GM12872 (cell line): ENCODE data around the gene HNRNPA1.

Experiments
- TF ChIP-seq, protein P1 (sequence below): IDR thresholded peaks from 3 replicates; pipeline ENCODE4 v1.5.1; 2011; ENCODE audit warnings: low read depth, mild to moderate bottlenecking, low read length, moderate library complexity; ENCODE audit not compliant: insufficient read depth

Gene HNRNPA1

DNA sequence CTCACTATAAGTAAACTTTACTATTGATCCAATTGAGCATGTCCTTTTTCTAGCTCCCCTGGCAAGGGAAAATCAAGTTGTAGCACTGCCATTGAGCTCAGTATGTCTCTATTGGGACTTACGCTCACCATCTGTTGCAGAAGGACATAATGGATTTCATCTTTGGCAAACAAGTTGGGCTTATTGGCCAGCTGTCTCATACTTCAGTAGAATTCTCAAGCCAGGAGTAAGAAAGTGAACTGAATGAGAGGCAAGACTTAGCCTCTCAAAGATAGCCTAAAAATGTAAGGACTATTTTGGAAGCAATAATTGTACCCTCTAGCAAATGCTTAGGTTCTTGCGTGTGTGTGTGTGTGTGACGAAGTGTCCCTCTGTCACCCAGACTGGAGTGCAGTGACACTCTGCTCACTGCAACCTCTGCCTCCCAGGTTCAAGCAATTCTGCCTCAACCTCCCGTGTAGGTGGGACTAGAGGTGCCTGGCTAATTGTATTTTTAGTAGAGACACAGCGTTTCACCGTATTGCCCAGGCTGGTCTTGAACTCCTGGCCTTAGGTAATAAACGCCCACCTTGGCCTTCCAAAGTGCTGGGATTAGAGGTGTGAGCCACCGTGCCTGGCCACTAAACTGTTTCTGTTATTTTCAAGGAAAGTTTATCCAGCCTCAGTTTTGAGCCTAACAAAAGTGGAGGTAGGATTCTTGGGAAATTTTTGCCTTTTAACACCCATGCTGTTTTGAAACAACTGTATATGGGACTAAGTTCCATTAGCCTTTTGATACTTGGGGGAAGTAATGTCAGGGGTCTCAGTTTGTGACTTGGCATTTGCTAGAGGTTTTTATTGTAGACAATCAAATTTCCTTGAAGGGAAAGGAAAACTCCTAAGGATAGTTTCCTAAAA, 7.0 kb downstream of the HNRNPA1 start:
- TF ChIP-seq, protein P1, sequence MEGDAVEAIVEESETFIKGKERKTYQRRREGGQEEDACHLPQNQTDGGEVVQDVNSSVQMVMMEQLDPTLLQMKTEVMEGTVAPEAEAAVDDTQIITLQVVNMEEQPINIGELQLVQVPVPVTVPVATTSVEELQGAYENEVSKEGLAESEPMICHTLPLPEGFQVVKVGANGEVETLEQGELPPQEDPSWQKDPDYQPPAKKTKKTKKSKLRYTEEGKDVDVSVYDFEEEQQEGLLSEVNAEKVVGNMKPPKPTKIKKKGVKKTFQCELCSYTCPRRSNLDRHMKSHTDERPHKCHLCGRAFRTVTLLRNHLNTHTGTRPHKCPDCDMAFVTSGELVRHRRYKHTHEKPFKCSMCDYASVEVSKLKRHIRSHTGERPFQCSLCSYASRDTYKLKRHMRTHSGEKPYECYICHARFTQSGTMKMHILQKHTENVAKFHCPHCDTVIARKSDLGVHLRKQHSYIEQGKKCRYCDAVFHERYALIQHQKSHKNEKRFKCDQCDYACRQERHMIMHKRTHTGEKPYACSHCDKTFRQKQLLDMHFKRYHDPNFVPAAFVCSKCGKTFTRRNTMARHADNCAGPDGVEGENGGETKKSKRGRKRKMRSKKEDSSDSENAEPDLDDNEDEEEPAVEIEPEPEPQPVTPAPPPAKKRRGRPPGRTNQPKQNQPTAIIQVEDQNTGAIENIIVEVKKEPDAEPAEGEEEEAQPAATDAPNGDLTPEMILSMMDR, result no peak

DNA sequence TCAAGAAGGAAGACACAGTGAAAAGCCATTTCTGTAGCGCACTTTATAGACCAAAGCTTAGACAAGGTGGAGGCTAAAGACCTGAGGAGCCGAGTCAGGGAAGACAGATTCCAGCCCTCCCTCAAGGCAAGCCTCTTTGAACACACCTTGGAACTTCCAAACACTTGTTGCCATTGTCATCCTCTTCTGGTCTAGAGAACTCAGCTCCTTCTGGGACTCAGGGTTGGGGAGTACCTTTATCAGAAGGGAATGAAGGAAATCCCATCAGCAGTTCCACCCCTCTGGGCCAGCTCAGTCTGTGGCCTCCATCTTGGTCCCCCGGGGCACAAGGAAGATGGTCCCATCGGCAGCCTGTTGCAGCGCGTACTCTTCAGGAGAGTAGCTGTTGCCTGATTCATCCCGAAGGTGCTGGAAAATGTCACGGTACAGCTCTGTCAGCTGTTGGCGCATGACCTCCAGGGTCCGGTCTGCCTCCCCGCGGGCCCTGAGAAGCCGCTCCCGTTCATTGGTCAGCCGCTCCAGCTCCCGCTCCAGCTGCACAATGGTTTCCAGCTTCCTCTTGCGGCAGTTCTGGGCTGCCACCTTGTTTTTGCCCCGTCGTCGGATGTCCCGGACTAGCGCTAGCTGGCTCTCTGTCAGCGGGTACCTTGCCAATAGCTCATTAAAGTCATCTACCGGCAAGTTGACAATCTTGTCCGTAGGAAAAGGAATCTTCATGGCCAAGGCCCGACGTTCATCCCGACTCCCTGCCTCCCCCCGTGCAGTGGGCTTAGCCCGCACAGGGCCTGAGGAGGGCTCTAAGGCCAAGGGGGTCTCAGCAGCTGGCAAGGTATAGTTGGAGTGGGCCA, 11.8 kb downstream of the HNRNPA1 start:
- TF ChIP-seq, protein P1, result no peak

DNA sequence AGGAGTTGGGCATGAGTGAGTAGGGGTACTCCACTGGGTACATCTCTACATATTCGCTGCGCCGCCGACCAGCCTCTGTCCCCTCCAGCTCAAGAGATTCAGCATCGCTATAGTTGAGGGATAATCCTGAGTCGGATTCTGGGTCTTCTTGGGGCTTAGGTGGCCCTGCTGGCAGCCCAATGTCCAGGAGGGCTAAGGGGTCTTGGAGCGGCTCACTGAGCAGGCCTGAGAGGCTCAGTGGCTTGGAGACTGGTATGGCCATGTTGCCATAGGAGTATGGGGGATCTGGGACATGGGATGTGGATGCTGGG, 12.4 kb downstream of the HNRNPA1 start:
- TF ChIP-seq, protein P1, result no peak

DNA sequence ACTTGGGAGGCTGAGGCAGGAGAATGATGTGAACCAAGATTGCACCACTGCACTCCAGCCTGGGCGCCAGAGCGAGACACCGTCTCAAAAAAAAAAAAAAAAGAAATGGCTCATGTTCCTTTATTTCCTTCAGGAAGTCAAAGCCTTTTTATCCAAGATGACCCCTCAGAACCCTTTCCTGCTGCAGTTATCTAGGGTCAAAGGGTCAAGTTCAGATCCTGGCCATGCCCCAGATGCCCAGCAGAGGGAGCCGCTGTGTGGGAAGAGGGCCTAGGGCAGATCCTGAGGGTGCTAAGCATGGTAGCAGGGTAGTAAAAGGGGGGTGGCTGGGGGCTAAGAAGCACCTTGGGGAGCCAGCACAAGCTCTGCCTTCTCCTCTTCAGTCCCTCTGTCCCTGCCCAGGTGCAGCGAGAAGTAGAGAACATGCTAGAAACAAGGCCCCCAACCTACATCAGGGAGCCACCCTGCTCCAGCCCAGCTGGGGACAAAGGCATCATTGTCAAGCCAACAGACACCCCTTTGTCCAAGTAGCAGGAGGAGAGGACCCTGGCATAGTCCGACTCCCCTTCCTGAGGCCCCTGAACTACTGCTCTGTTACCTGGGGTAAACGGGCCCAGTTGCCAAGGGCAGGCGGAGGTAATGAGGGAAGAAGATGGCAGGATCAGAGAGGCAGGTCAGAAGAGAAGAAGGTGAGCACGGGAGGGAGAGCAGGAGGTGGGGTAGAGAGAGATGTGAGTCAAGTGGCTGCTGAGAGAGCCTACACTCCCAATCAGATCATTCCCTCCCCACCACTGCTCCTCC, 13.8 kb downstream of the HNRNPA1 start:
- TF ChIP-seq, protein P1, result peak; percentile 88

DNA sequence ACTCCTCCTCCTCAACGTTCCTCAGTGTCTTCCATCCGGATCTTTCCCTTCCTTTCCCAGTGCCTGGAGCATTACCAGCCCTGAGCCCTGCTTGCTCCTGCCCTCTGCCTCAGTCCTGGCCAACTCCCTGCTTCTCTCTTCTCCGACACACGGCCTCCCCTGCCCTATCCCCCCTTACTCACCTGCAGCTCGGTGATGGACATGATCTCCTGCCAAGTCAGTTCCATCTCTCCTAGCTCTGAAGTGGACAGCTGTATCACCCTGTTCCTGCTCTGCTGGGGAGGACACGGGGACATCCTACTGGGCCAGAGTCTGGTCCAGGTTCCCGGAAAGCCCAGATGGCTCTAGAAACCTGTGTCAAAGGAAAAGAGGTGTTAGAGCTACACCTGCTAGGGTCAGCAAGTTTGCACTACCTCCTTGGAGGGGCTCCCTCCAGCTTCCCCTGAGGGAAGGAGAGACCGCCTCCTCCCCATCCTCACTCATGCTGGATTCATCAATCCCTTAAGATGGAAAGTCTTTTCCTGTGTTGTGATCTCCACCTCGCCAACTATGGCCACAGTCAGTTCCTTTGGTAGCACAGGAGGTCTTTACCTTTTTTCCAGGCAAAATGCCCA, 14.5 kb downstream of the HNRNPA1 start:
- TF ChIP-seq, protein P1, result no peak

DNA sequence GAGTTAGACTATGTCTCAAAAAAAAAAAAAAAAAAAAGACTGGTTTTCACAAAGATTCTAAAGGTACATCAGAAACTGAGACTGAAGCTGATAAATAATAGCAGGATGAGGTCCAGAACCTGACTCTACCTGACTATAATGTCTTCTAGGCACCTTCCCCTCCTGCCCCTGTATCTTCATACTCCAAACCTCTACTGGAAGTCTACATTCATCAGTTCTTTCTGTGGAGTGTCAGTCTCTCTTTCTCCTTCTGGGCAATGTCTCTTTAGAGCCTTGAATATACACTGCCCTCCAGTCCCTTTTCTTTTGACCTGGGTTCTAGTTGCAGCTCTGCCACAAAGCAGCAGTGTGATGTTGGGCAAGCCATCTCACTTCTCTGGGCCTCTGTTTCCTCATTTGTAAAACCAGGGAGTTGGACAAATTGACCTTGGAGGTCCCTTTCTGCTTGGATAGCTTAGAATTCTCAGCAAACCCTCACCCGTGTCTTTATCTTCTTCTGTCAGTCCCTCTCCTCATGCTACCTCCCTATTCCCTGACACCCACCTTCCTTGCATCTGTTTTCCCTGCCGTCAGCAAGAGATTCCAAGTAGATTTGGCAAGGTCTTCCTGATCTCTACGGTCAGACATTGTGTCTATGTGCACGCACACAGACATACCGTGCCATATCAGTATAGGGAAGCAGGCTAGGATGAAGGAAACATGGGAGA, 16.0 kb downstream of the HNRNPA1 start:
- TF ChIP-seq, protein P1, result no peak
